Spleen (tissue), 11 donors: Measurements from ENCODE around the gene CSNK1G2. TPM values are rescaled to one million over a fixed set of nuclear protein-coding genes. Genes with fewer than 3 reads are reported as not detected.

Experiments used
- DNase-seq: peaks from one replicate; pipeline ENCODE4 v3.0.0-alpha.2; 2020
- H3K27ac ChIP-seq, 8 donors: fragments of 200-600 bp; sonication (generic) in 7 of 8; 1 replicate in 4 of 8; 2 replicates in 4 of 8; pipeline versions ENCODE4 v1.5.0 to v1.8.0; 2016 to 2021; ENCODE audit warnings: inconsistent platforms in 4 of 8, mild to moderate bottlenecking in 4 of 8, moderate library complexity in 1 of 8
- H3K27me3 ChIP-seq, 7 donors: fragments of 200-600 bp; sonication (generic) in 6 of 7; replicated peaks in 1 of 7; 1 replicate in 4 of 7; 2 replicates in 3 of 7; pipeline versions ENCODE4 v1.5.0 to v1.8.0; 2016 to 2021; ENCODE audit warnings: inconsistent platforms in 3 of 7, mild to moderate bottlenecking in 1 of 7
- H3K36me3 ChIP-seq, 6 donors: fragments of 200-600 bp; sonication (generic) in 5 of 6; 1 replicate in 4 of 6; 2 replicates in 2 of 6; pipeline versions ENCODE4 v1.5.0 to v1.8.0; 2016 to 2021; ENCODE audit warnings: inconsistent platforms in 2 of 6
- H3K4me1 ChIP-seq, 6 donors: fragments of 200-600 bp; sonication (generic) in 5 of 6; 1 replicate in 3 of 6; 2 replicates in 3 of 6; pipeline versions ENCODE4 v1.5.0 to v1.8.0; 2016 to 2021; ENCODE audit warnings: inconsistent platforms in 3 of 6
- H3K4me3 ChIP-seq, 8 donors: fragments of 200-600 bp; sonication (generic) in 7 of 8; 1 replicate in 4 of 8; 2 replicates in 4 of 8; pipeline versions ENCODE4 v1.5.0 to v1.8.0; 2016 to 2021; ENCODE audit warnings: inconsistent platforms in 4 of 8, mild to moderate bottlenecking in 4 of 8, moderate library complexity in 2 of 8
- H3K9me3 ChIP-seq, 8 donors: fragments of 200-600 bp; sonication (generic) in 7 of 8; 1 replicate in 4 of 8; 2 replicates in 4 of 8; pipeline versions ENCODE4 v1.5.0 to v1.8.0; 2016 to 2021; ENCODE audit warnings: inconsistent platforms in 4 of 8
- POLR2A ChIP-seq, 3 donors: fragments of 450-650 bp; IDR thresholded peaks; one replicate each; pipeline ENCODE4 v1.5.1; 2017; ENCODE audit warnings: antibody characterized with exemption in 3 of 3, mild to moderate bottlenecking in 1 of 3
- POLR2AphosphoS5 ChIP-seq, 3 donors: sonication (generic); formaldehyde crosslinking; IDR thresholded peaks; one replicate each; pipeline ENCODE4 v1.5.1; 2017; ENCODE audit warnings: antibody characterized with exemption in 3 of 3
- WGBS, 5 donors: extraction: QIAGEN DNeasy Blood & Tissue Kit in 3 of 5; methylation state at CpG; one replicate each; pipeline versions ENCODE4 v1.1.5 to v1.1.7; 2013 to 2018; 5-methylcytosine and 5-hydroxymethylcytosine counted together
- intact Hi-C: fragments of 100-400 bp; cut with DNase I; formaldehyde crosslinking; loops from one replicate; pipeline ENCODE4 v1.15.0; 2023; ENCODE audit warnings: low total_unique reads
- polyA plus RNA-seq, 3 donors: library from polyadenylated mRNA; stranded (reverse); fragments of 200-250 nt; gene quantifications; one replicate each; pipeline ENCODE4 v1.2.1, GENCODE V29; 2013
- total RNA-seq, 7 donors: library from RNA; depleted of rRNA in 3 of 7; stranded (reverse); fragments of >200 nt in 3 of 7; fragmentation: NEBNext Ultra II Directional in 4 of 7; extraction: Animal tissue kit (Norgen Biotek cat#: 25700) in 4 of 7; gene quantifications; one replicate each; pipeline versions ENCODE4 v1.1.0 to v1.2.1, GENCODE V29; 2016 to 2021
- TF ChIP-seq, protein P1 (sequence below), 11 experiments: fragments of 200-600 bp in 7 of 11; fragments of 450-650 bp in 4 of 11; sonication (generic) in 4 of 11; IDR thresholded peaks in 8 of 11; conservative IDR thresholded peaks in 3 of 11; 1 replicate in 7 of 11; 2 replicates in 4 of 11; pipeline versions ENCODE4 v1.4.0 to v1.8.0; 2016 to 2021; ENCODE audit warnings: antibody characterized with exemption in 11 of 11, inconsistent platforms in 4 of 11, mild to moderate bottlenecking in 1 of 11
- donor health status: healthy with polysubstance abuse.
- donor health status: DM: no; HTN: no; CAD: no; lungs with moderate emphysema.
- donor health status: DM: no; HTN: no; CAD: no.
- donor health status: Bipolar disorder and iron deficiency.
- donor health status: healthy.
- donor health status: DM: no; HTN: no; CAD: no.
- donor health status: DM: yes; HTN: yes; CAD: no.

CSNK1G2 gene
- total and polyA plus RNA-seq, 10 donors, result 52.5 to 120 (median 93.8) TPM

DNA sequence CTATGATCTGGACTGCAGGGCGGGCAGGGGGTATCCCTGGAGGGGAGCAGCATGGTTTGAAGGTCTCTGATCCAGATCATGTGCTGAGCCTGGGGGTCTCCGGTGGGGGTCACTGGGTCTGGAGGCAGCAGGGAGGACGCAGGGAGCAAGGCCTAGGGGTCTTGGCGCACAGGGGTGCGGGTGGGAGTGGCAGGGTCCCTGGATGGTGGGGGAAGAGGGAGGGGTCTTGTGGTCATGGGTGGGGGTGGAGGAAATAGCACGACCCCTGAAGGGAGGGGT is 72.7 kb downstream of the CSNK1G2 start:
- 85 to 97% (median 91%) methylated on average over 6 of the region's 6 CpGs for WGBS, 5 donors
- TF ChIP-seq, protein P1, sequence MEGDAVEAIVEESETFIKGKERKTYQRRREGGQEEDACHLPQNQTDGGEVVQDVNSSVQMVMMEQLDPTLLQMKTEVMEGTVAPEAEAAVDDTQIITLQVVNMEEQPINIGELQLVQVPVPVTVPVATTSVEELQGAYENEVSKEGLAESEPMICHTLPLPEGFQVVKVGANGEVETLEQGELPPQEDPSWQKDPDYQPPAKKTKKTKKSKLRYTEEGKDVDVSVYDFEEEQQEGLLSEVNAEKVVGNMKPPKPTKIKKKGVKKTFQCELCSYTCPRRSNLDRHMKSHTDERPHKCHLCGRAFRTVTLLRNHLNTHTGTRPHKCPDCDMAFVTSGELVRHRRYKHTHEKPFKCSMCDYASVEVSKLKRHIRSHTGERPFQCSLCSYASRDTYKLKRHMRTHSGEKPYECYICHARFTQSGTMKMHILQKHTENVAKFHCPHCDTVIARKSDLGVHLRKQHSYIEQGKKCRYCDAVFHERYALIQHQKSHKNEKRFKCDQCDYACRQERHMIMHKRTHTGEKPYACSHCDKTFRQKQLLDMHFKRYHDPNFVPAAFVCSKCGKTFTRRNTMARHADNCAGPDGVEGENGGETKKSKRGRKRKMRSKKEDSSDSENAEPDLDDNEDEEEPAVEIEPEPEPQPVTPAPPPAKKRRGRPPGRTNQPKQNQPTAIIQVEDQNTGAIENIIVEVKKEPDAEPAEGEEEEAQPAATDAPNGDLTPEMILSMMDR (IDR thresholded peaks at IDR 0.05 in 8 of 11, conservative IDR thresholded peaks at IDR 0.05 in 3 of 11), result no peak
- no peak for TF ChIP-seq POLR2A (IDR thresholded peaks at IDR 0.05)
- no peak for TF ChIP-seq POLR2AphosphoS5 (IDR thresholded peaks at IDR 0.05)
- Histone ChIP-seq H3K27ac (peak overlapping the region in 2 of 8 donors; percentile 14 to 18), H3K36me3 (peaks cover 0 to 16% (median 0%) of the 10 kb centered on the region in 6 donors), H3K4me3 (no peak overlapping the region), H3K4me1 (peaks cover 0 to 60% (median 19%) of the 10 kb centered on the region in 6 donors), H3K27me3 (no peaks in the 10 kb centered on the region), H3K9me3 (no peaks in the 10 kb centered on the region)
- intact Hi-C loops, result loop anchor here (5.0 kb wide), 1 partner anchor 66 kb away; no protein-coding TSS in a partner anchor
- DNase-seq, result no peak

DNA sequence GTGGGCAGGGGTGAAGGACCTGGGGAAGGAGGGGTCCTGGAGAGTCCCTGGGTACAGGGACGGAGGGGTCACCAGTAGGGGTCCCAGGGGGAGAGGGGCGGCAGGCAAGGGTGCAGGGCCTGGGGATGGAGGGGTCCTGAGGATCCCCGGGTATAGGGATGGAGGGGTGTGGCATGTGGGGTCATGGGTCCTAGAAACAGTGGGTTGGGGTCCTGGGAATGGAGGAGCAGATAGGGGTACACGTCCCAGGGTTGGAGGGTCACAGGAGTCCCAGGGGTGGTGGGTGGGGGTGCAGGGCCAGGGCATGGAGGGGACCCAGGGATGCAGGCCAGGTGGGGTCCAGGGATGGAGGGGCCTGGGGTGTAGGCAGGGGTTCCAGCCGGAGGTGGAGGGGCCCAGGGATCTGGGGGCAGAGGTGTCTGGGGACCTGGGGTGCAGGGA is 73.2 kb downstream of the CSNK1G2 start:
- H3K9me3 ChIP-seq, result no peaks in the 10 kb centered on the region
- peak overlapping the region in 2 of 8 donors; percentile 77 to 87 for H3K27ac ChIP-seq
- DNase-seq, result no peak
- peaks cover 0 to 16% (median 0%) of the 10 kb centered on the region in 6 donors for H3K36me3 ChIP-seq
- intact Hi-C loops, result loop anchor here (5.0 kb wide), 1 partner anchor 67 kb away; no protein-coding TSS in a partner anchor
- WGBS, 5 donors, result 79 to 91% (median 83%) methylated on average over 5 of the region's 5 CpGs
- H3K27me3 ChIP-seq, result no peaks in the 10 kb centered on the region
- H3K4me1 ChIP-seq, result peaks cover 0 to 60% (median 20%) of the 10 kb centered on the region in 6 donors
- TF ChIP-seq POLR2A (IDR thresholded peaks at IDR 0.05) (no peak), POLR2AphosphoS5 (IDR thresholded peaks at IDR 0.05) (no peak)
- TF ChIP-seq, protein P1 (IDR thresholded peaks at IDR 0.05 in 8 of 11, conservative IDR thresholded peaks at IDR 0.05 in 3 of 11), result no peak
- peak overlapping the region in 2 of 8 donors; percentile 59 to 83 for H3K4me3 ChIP-seq

DNA sequence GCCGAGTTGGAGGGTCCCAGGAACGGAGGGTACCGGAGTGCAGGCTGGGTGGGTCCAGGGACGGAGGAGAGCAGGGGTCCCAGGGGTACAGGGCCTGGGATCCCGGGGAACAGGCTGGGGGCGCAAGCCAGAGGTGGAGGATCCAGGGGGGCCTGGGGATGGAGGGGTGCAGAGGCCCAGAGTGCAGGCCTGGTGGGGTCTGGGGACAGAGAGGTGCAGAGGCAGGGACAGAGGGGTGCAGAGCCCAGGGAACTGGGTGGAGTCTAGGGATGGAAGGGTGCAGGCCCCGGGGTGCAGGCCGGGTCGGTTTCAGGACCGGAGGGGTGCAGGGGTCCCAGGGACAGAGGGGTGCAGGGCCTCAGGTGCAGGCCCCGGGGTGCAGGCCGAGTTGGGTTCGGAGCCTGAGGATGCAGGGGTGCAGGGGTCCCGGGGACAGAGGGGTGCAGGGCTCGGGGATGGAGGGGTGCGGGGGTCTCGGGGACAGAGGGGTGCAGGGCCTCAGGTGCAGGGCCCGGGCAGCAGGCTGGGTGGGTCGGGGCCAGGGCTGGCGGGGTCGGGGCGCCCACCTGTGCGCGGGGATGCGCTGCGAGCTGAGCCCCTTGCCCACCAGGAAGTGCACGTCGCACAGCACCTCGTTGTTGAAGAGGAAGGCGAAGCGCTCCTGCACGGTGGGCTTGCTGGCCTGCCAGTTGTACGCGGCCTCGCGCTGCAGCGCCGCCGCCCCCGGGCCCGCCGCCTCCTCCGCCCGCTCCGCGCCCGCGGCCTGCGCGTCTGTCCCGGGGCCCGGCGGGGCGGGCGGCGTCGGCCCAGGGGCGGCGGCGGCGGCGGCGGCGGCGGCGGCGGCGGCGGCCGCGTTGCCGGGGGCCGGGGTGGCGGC is 74.0 kb downstream of the CSNK1G2 start:
- Histone ChIP-seq H3K27me3 (no peaks in the 10 kb centered on the region), H3K27ac (peak overlapping the region in 7 of 8 donors; percentile 20 to 87 (median 73)), H3K9me3 (no peaks in the 10 kb centered on the region), H3K4me3 (peak overlapping the region; percentile 30 to 83 (median 56)), H3K36me3 (peaks cover 0 to 16% (median 0%) of the 10 kb centered on the region in 6 donors), H3K4me1 (peaks cover 5 to 68% (median 27%) of the 10 kb centered on the region in 6 donors)
- DNase-seq, result peak; percentile 87
- TF ChIP-seq, protein P1 (IDR thresholded peaks at IDR 0.05 in 8 of 11, conservative IDR thresholded peaks at IDR 0.05 in 3 of 11), result no peak
- TF ChIP-seq POLR2AphosphoS5 (IDR thresholded peaks at IDR 0.05) (no peak), POLR2A (IDR thresholded peaks at IDR 0.05) (no peak)
- intact Hi-C loops, result loop anchor here (5.0 kb wide), 2 partner anchors 52 to 68 kb away; no protein-coding TSS in a partner anchor
- 12 to 44% (median 21%) methylated on average over 17 to 74 of the region's 74 CpGs for WGBS, 5 donors

DNA sequence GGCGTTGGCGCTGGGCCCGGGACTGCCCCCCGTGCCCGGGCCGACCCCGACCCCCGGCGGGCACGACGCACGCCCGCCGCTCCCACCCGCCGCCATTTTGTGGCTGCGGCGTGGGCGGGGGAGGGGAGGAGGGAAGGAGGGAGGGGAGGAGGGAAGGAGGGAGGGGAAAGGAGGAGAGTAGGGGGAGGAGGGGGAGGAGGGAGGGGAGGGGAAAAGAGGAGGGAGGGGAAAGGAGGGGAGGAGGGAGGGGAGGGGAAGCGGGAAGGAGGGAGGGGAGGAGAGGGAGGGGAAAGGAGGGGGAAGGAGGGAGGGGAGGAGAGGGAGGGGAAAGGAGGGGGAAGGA is 74.6 kb downstream of the CSNK1G2 start, which contains the start of gene BTBD2:
TSS of gene BTBD2 (minus strand) at position 107 of the 343 bp plus-strand sequence. CDS start at position 96, 11 bp downstream.
- no peaks in the 10 kb centered on the region for H3K27me3 ChIP-seq
- 1 to 2% (median 1%) methylated on average over 15 to 20 of the region's 20 CpGs; no CpG with 5 or more reads in 2 of the 5 donors for whole genome bisulfite sequencing, 5 donors
- H3K4me3 ChIP-seq, result peak within 1 kb of the TSS; percentile 30 to 83 (median 56)
- TF ChIP-seq, protein P1 (IDR thresholded peaks at IDR 0.05 in 8 of 11, conservative IDR thresholded peaks at IDR 0.05 in 3 of 11), result no peak
- peak; percentile 45 to 70 (median 62) for TF ChIP-seq POLR2AphosphoS5 (IDR thresholded peaks at IDR 0.05)
- peaks cover 5 to 64% (median 28%) of the 10 kb centered on the region in 6 donors for H3K4me1 ChIP-seq
- H3K27ac ChIP-seq, result peak within 1 kb of the TSS; percentile 27 to 87 (median 74)
- H3K36me3 ChIP-seq, result peaks cover 0 to 16% (median 0%) of the 10 kb centered on the region in 6 donors
- DNase-seq, result no peak
- intact Hi-C loops, result loop anchor here (5.0 kb wide), 1 partner anchor 52 kb away; no protein-coding TSS in a partner anchor
- H3K9me3 ChIP-seq, result no peaks in the 10 kb centered on the region
